ENCODE results near the gene C1orf167.

GRCh38 chr1:11771481-11772043, 9.6 kb downstream of the C1orf167 start:
- no peak for TF ChIP-seq CTCF (conservative IDR thresholded peaks at IDR 0.05; ENCODE audit: low read depth in 2 of 2)
- no peak for TF ChIP-seq EZH2 (IDR thresholded peaks at IDR 0.05; ENCODE audit: low read depth, unreplicated experiment)
- TF ChIP-seq, protein P1, sequence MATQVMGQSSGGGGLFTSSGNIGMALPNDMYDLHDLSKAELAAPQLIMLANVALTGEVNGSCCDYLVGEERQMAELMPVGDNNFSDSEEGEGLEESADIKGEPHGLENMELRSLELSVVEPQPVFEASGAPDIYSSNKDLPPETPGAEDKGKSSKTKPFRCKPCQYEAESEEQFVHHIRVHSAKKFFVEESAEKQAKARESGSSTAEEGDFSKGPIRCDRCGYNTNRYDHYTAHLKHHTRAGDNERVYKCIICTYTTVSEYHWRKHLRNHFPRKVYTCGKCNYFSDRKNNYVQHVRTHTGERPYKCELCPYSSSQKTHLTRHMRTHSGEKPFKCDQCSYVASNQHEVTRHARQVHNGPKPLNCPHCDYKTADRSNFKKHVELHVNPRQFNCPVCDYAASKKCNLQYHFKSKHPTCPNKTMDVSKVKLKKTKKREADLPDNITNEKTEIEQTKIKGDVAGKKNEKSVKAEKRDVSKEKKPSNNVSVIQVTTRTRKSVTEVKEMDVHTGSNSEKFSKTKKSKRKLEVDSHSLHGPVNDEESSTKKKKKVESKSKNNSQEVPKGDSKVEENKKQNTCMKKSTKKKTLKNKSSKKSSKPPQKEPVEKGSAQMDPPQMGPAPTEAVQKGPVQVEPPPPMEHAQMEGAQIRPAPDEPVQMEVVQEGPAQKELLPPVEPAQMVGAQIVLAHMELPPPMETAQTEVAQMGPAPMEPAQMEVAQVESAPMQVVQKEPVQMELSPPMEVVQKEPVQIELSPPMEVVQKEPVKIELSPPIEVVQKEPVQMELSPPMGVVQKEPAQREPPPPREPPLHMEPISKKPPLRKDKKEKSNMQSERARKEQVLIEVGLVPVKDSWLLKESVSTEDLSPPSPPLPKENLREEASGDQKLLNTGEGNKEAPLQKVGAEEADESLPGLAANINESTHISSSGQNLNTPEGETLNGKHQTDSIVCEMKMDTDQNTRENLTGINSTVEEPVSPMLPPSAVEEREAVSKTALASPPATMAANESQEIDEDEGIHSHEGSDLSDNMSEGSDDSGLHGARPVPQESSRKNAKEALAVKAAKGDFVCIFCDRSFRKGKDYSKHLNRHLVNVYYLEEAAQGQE (IDR thresholded peaks at IDR 0.05; ENCODE audit: unreplicated experiment), result no peak
- no peak for TF ChIP-seq EZH2phosphoT487 (IDR thresholded peaks at IDR 0.05; ENCODE audit: unreplicated experiment)
